Natural killer cell (primary cell): Measurements from ENCODE around the gene COG5. TPM values are rescaled to one million over a fixed set of nuclear protein-coding genes. Genes with fewer than 3 reads are reported as not detected.

Source experiments
- ATAC-seq, 3 donors: fragments of 150-1000 bp in 2 of 3; fragments of 200-7000 bp in 1 of 3; cut with Tn5 transposase; 1 replicate in 1 of 3; 2 replicates in 2 of 3; pipeline ENCODE4 v1.10.0; 2021; ENCODE audit warnings: mild to moderate bottlenecking in 2 of 3, moderate library complexity in 2 of 3
- DNase-seq, 2 donors: peaks; one replicate each; pipeline versions ENCODE4 v3.0.0 to v3.0.0-alpha.2; 2013 to 2021; ENCODE audit warnings: mixed read lengths in 1 of 2
- H3K27ac ChIP-seq: one replicate; pipeline ENCODE4 v1.5.1; 2013; ENCODE audit warnings: mild to moderate bottlenecking, low read length
- H3K27me3 ChIP-seq: one replicate; pipeline ENCODE4 v1.6.1; 2013; ENCODE audit warnings: low read length; ENCODE audit not compliant: control insufficient read depth, insufficient read depth
- H3K36me3 ChIP-seq: one replicate; pipeline ENCODE4 v1.6.1; 2013; ENCODE audit warnings: low read length; ENCODE audit not compliant: control insufficient read depth, insufficient read depth
- H3K4me1 ChIP-seq: one replicate; pipeline ENCODE4 v1.6.1; 2013; ENCODE audit warnings: low read length; ENCODE audit not compliant: control insufficient read depth, insufficient read depth
- H3K4me3 ChIP-seq: one replicate; pipeline ENCODE4 v1.5.1; 2013; ENCODE audit warnings: low read length
- H3K9me3 ChIP-seq: one replicate; pipeline ENCODE4 v1.6.1; 2013; ENCODE audit warnings: low read length; ENCODE audit not compliant: control insufficient read depth, insufficient read depth
- H3K27ac Mint-ChIP-seq, 2 donors: one replicate each; pipeline ENCODE4 v1.8.0; 2022; ENCODE audit warnings: mild to moderate bottlenecking in 2 of 2, mixed read lengths in 2 of 2, moderate library complexity in 1 of 2
- H3K27me3 Mint-ChIP-seq, 2 donors: one replicate each; pipeline ENCODE4 v1.8.0; 2022; ENCODE audit warnings: low read depth in 2 of 2, mixed read lengths in 2 of 2
- H3K36me3 Mint-ChIP-seq: one replicate; pipeline ENCODE4 v1.8.0; 2022; ENCODE audit warnings: mixed read lengths
- H3K4me1 Mint-ChIP-seq, 2 donors: one replicate each; pipeline ENCODE4 v1.8.0; 2022; ENCODE audit warnings: mixed read lengths in 2 of 2
- H3K4me3 Mint-ChIP-seq: one replicate; pipeline ENCODE4 v1.8.0; 2022; ENCODE audit warnings: mild to moderate bottlenecking, moderate library complexity, mixed read lengths
- H3K9me3 Mint-ChIP-seq, 2 donors: one replicate each; pipeline ENCODE4 v1.8.0; 2022; ENCODE audit warnings: mixed read lengths in 2 of 2
- CTCF ChIP-seq: fragments of 200-600 bp; IDR thresholded peaks from one replicate; pipeline ENCODE4 v1.8.0; 2022; ENCODE audit warnings: antibody characterized with exemption
- WGBS: methylation state at CpG from one replicate; pipeline ENCODE4 v1.1.7; 2013; ENCODE audit warnings: missing lambda C conversion rate; ENCODE audit not compliant: insufficient coverage; 5-methylcytosine and 5-hydroxymethylcytosine counted together
- intact Hi-C: fragments of 100-400 bp; cut with micrococcal nuclease; formaldehyde crosslinking; loops from one replicate; pipeline ENCODE4 v1.14.2; 2022
- total RNA-seq, 4 donors: library from RNA; stranded (reverse); fragments of 120-200 nt in 1 of 4; gene quantifications; one replicate each; pipeline versions ENCODE4 v1.2.3 to v1.2.4, GENCODE V29; 2013 to 2022

Gene COG5
- total RNA-seq, 3 donors from 2014 or later (not counting 1 experiment from before 2014, with no cell fraction given): 49.2 to 54.6 (median 54.2) TPM

- H3K4me1 ChIP-seq: no peaks in the 10 kb centered on the region
- H3K36me3 ChIP-seq: peaks cover 7% of the 10 kb centered on the region
- no peaks in the 10 kb centered on the region for H3K27me3 ChIP-seq
- peaks cover 6 to 8% of the 10 kb centered on the region in 2 donors for H3K4me1 Mint-ChIP-seq
- WGBS: 94% methylated on average over 2 of the region's 2 CpGs
- intact Hi-C loops: no loop called here
- no peak overlapping the region for H3K4me3 ChIP-seq
- H3K4me3 Mint-ChIP-seq: no peak overlapping the region
- no peaks in the 10 kb centered on the region for H3K9me3 Mint-ChIP-seq
- no peak overlapping the region for H3K27ac Mint-ChIP-seq
- H3K27me3 Mint-ChIP-seq: no peaks in the 10 kb centered on the region
- H3K9me3 ChIP-seq: no peaks in the 10 kb centered on the region
- no peak for TF ChIP-seq CTCF
- ATAC-seq (no peak), DNase-seq (no peak)
- no peaks in the 10 kb centered on the region for H3K36me3 Mint-ChIP-seq
- no peak overlapping the region for H3K27ac ChIP-seq
These were observed 243.9 kb downstream of the COG5 start for GRCh38 chr7:107319724-107320228.

DNA sequence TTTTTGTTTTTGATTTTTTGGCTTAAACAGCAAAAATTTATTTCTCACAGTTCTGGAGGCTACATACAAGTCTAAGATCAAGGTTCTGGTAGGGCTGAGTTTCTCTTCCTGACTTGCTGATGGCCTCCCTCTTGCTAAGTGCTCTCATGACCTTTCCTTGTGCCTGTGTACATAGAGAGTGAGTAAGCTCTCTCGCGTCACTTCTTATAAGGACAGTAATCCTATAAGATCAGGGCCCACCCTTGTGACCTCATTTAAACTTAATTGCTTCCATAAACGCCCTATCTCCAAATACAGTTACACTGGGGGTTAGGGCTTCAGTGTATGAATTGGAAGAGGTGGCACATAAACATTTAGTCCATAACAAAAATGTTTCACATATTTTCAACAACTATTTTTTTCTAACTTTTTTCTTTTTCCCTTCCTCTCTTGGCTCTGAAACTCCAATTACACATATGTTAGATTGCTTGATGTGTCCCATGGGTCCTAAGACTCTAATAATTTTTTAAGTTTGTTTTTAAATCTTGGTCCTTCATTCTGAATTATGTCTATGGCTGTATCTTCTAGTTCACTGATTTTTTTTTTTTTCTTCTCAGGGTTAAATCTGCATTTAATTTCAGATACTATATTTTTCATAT is 245.1 kb downstream of the COG5 start:
- intact Hi-C loops: no loop called here
- H3K4me3 ChIP-seq: no peak overlapping the region
- Mint-ChIP-seq H3K27ac (no peak overlapping the region), H3K4me1 (peaks cover 6 to 8% of the 10 kb centered on the region in 2 donors), H3K27me3 (no peaks in the 10 kb centered on the region), H3K36me3 (no peaks in the 10 kb centered on the region), H3K9me3 (no peaks in the 10 kb centered on the region), H3K4me3 (no peak overlapping the region)
- no peak for TF ChIP-seq CTCF
- no peaks in the 10 kb centered on the region for H3K9me3 ChIP-seq
- no peaks in the 10 kb centered on the region for H3K27me3 ChIP-seq
- ATAC-seq: no peak
- no peak overlapping the region for H3K27ac ChIP-seq
- no peak for DNase-seq
- no peaks in the 10 kb centered on the region for H3K4me1 ChIP-seq
- peaks cover 7% of the 10 kb centered on the region for H3K36me3 ChIP-seq
- WGBS: no CpG with 5 or more reads among the region's 3 CpGs

DNA sequence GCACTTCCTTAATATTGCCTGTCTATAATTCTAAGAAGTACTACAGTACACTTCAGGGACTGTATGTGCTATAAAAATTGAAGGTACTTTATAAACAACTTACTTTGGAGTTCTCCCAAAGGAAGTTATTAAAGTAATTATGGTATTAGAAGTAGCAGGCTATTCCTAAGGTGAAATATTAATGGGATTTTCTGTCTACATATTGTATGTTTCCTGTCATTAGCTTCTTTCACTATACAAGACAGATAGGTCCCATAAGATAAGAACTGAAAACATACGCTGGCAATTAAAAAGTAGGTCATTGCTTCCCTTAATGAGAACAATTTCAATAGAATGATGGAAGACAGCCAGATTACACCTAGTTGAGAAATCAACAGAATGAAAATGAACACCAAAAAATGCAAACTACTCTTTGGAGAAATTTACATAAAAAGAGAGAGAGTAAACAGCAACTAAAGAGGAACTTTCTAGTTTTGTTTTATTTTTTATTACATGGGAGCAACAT is 248.0 kb downstream of the COG5 start:
- no peaks in the 10 kb centered on the region for H3K36me3 Mint-ChIP-seq
- no peaks in the 10 kb centered on the region for H3K9me3 Mint-ChIP-seq
- Histone ChIP-seq H3K4me3 (no peak overlapping the region), H3K9me3 (no peaks in the 10 kb centered on the region), H3K36me3 (peaks cover 4% of the 10 kb centered on the region), H3K4me1 (no peaks in the 10 kb centered on the region), H3K27ac (no peak overlapping the region), H3K27me3 (no peaks in the 10 kb centered on the region)
- no CpG with 5 or more reads among the region's 1 CpG for WGBS
- intact Hi-C loops: no loop called here
- H3K4me1 Mint-ChIP-seq: peaks cover 6 to 8% of the 10 kb centered on the region in 2 donors
- DNase-seq (no peak), ATAC-seq (no peak)
- TF ChIP-seq CTCF: no peak
- H3K27me3 Mint-ChIP-seq: no peaks in the 10 kb centered on the region
- H3K4me3 Mint-ChIP-seq: no peak overlapping the region
- H3K27ac Mint-ChIP-seq: no peak overlapping the region

- H3K4me1 ChIP-seq: no peaks in the 10 kb centered on the region
- intact Hi-C loops: no loop called here
- no peaks in the 10 kb centered on the region for H3K27me3 ChIP-seq
- DNase-seq (no peak), ATAC-seq (no peak)
- H3K4me3 ChIP-seq: no peak overlapping the region
- Mint-ChIP-seq H3K36me3 (no peaks in the 10 kb centered on the region), H3K27ac (no peak overlapping the region), H3K4me3 (no peak overlapping the region), H3K4me1 (peaks cover 6 to 8% of the 10 kb centered on the region in 2 donors), H3K9me3 (no peaks in the 10 kb centered on the region), H3K27me3 (no peaks in the 10 kb centered on the region)
- H3K27ac ChIP-seq: no peak overlapping the region
- TF ChIP-seq CTCF: no peak
- no peaks in the 10 kb centered on the region for H3K9me3 ChIP-seq
- H3K36me3 ChIP-seq: peaks cover 4% of the 10 kb centered on the region
- no CpG with 5 or more reads among the region's 1 CpG for WGBS
These were observed 250.4 kb downstream of the COG5 start for GRCh38 chr7:107313355-107313754.
